HepG2 (cell line): ENCODE measurements around the gene CDCA5. TPM values are rescaled to one million over a fixed set of nuclear protein-coding genes. Genes with fewer than 3 reads are reported as not detected.
A peak's percentile ranks its signal among the peaks of the same experiment; 100 is the strongest.

ENCODE experiments used
- ATRX ChIP-seq: sonication (generic); formaldehyde crosslinking; IDR thresholded peaks from 2 replicates; pipeline ENCODE4 v1.4.0; 2020; ENCODE audit warnings: missing genetic modification reagents, borderline replicate concordance
- ESRRA ChIP-seq: sonication (generic); formaldehyde crosslinking; IDR thresholded peaks from 2 replicates; pipeline ENCODE4 v1.5.1; 2020; ENCODE audit warnings: mild to moderate bottlenecking, low read depth, missing genetic modification reagents
- KLF15 ChIP-seq: sonication (generic); formaldehyde crosslinking; IDR thresholded peaks from 2 replicates; pipeline ENCODE4 v1.8.1; 2023; ENCODE audit warnings: borderline replicate concordance, mild to moderate bottlenecking, inconsistent platforms, missing genetic modification reagents, mixed read lengths
- MAZ ChIP-seq, 2 experiments: sonication (generic) in 1 of 2; formaldehyde crosslinking in 1 of 2; IDR thresholded peaks; 2 replicates each; pipeline versions ENCODE4 v1.5.0 to v1.6.1; 2012 to 2020; ENCODE audit warnings: low read depth in 2 of 2, mild to moderate bottlenecking in 2 of 2, borderline replicate concordance in 1 of 2, improper control_type of control experiment in 1 of 2, low read length in 1 of 2, missing genetic modification reagents in 1 of 2, moderate library complexity in 1 of 2
- MEIS1 ChIP-seq: sonication (generic); formaldehyde crosslinking; IDR thresholded peaks from 2 replicates; pipeline ENCODE4 v1.9.0; 2021; ENCODE audit warnings: mild to moderate bottlenecking, missing genetic modification reagents, moderate library complexity, borderline replicate concordance
- MTF1 ChIP-seq: sonication (generic); formaldehyde crosslinking; IDR thresholded peaks from 2 replicates; pipeline ENCODE4 v1.5.0; 2020; ENCODE audit warnings: missing genetic modification reagents
- RFX5 ChIP-seq: IDR thresholded peaks from 2 replicates; pipeline ENCODE4 v1.6.1; 2011; ENCODE audit warnings: low read depth, low read length, improper control_type of control experiment
- SRF ChIP-seq: IDR thresholded peaks from 2 replicates; pipeline ENCODE4 v1.6.1; 2011; ENCODE audit warnings: mild to moderate bottlenecking, low read depth, low read length, moderate library complexity
- THAP11 ChIP-seq: IDR thresholded peaks from 2 replicates; pipeline ENCODE4 v1.6.1; 2016; ENCODE audit warnings: missing biosample characterization, missing genetic modification reagents
- TOPORS ChIP-seq: sonication (generic); formaldehyde crosslinking; IDR thresholded peaks from 2 replicates; pipeline ENCODE4 v1.8.0; 2023; ENCODE audit warnings: mild to moderate bottlenecking, missing genetic modification reagents
- ZKSCAN1 ChIP-seq: fragments of 150-350 bp; IDR thresholded peaks from 2 replicates; pipeline ENCODE4 v1.6.1; 2014; ENCODE audit warnings: low read length
- ZNF24 ChIP-seq: fragments of 450-650 bp; IDR thresholded peaks from 2 replicates; pipeline ENCODE4 v1.6.1; 2017; ENCODE audit warnings: antibody characterized with exemption, mild to moderate bottlenecking
- ZNF33A ChIP-seq: sonication (generic); formaldehyde crosslinking; IDR thresholded peaks from 2 replicates; pipeline ENCODE4 v1.5.1; 2020; ENCODE audit warnings: missing genetic modification reagents, mild to moderate bottlenecking, moderate library complexity, borderline replicate concordance
- ZNF530 ChIP-seq: sonication (generic); formaldehyde crosslinking; IDR thresholded peaks from 2 replicates; pipeline ENCODE4 v1.5.0; 2020; ENCODE audit warnings: low read depth, mild to moderate bottlenecking, missing genetic modification reagents
- ZNF547 ChIP-seq: sonication (generic); formaldehyde crosslinking; IDR thresholded peaks from 2 replicates; pipeline ENCODE4 v1.5.1; 2020; ENCODE audit warnings: mild to moderate bottlenecking, missing genetic modification reagents
- ZNF552 ChIP-seq: sonication (generic); formaldehyde crosslinking; IDR thresholded peaks from 2 replicates; pipeline ENCODE4 v1.9.0; 2022; ENCODE audit warnings: missing genetic modification reagents, mild to moderate bottlenecking, borderline replicate concordance
- ZNF557 ChIP-seq: sonication (generic); formaldehyde crosslinking; IDR thresholded peaks from 2 replicates; pipeline ENCODE4 v1.4.0; 2020; ENCODE audit warnings: missing genetic modification reagents
- ZNF558 ChIP-seq: sonication (generic); formaldehyde crosslinking; IDR thresholded peaks from 2 replicates; pipeline ENCODE4 v1.9.0; 2022; ENCODE audit warnings: mild to moderate bottlenecking, missing genetic modification reagents, borderline replicate concordance
- ZNF572 ChIP-seq: sonication (generic); formaldehyde crosslinking; IDR thresholded peaks from 2 replicates; pipeline ENCODE4 v1.5.1; 2020; ENCODE audit warnings: mild to moderate bottlenecking, missing genetic modification reagents
- ZNF713 ChIP-seq: sonication (generic); formaldehyde crosslinking; IDR thresholded peaks from 2 replicates; pipeline ENCODE4 v1.4.0; 2020; ENCODE audit warnings: mild to moderate bottlenecking, missing genetic modification reagents
- ZNF878 ChIP-seq: sonication (generic); formaldehyde crosslinking; IDR thresholded peaks from 2 replicates; pipeline ENCODE4 v1.8.1; 2023; ENCODE audit warnings: mild to moderate bottlenecking, missing genetic modification reagents, moderate library complexity
- ZSCAN25 ChIP-seq: sonication (generic); formaldehyde crosslinking; IDR thresholded peaks from 2 replicates; pipeline ENCODE4 v1.8.0; 2022; ENCODE audit warnings: mild to moderate bottlenecking, missing genetic modification reagents
- polyA plus RNA-seq, 8 experiments: library from polyadenylated mRNA; depleted of rRNA in 3 of 8; stranded (reverse) in 7 of 8; unstranded in 1 of 8; fragments of >200 nt; fragmentation: Illumina TruSeq in 4 of 8; extraction: Trizol in 4 of 8; gene quantifications; 2 replicates each; pipeline versions ENCODE4 v1.2.1 to v1.2.3, GENCODE V29; 2011 to 2016; ENCODE audit warnings: low read depth in 4 of 8, missing spikeins in 1 of 8, mixed read lengths in 1 of 8; ENCODE audit not compliant: insufficient read depth in 1 of 8
- total RNA-seq, 5 experiments: library from RNA; depleted of rRNA; stranded (reverse); fragments of >200 nt; fragmentation: Illumina TruSeq; extraction: Trizol; gene quantifications; 2 replicates each; pipeline ENCODE4 v1.2.3, GENCODE V29; 2016; ENCODE audit warnings: low read depth in 1 of 5
- TF ChIP-seq, protein P1 (sequence below): sonication (generic); formaldehyde crosslinking; IDR thresholded peaks from 2 replicates; pipeline ENCODE4 v1.4.0; 2020; ENCODE audit warnings: missing genetic modification reagents
- TF ChIP-seq, protein P2 (sequence below): IDR thresholded peaks from 2 replicates; pipeline ENCODE4 v1.6.1; 2016; ENCODE audit warnings: missing genetic modification reagents, missing compliant biosample characterization
- TF ChIP-seq, protein P3 (sequence below), 2 experiments: sonication (generic) in 1 of 2; formaldehyde crosslinking in 1 of 2; IDR thresholded peaks; 2 replicates each; pipeline versions ENCODE4 v1.4.0 to v1.6.1; 2018 to 2020; ENCODE audit warnings: missing genetic modification reagents in 2 of 2, borderline replicate concordance in 1 of 2, low read depth in 1 of 2, mild to moderate bottlenecking in 1 of 2, missing biosample characterization in 1 of 2
- TF ChIP-seq, protein P4 (sequence below): sonication (generic); formaldehyde crosslinking; IDR thresholded peaks from 2 replicates; pipeline ENCODE4 v1.5.1; 2020; ENCODE audit warnings: mild to moderate bottlenecking, missing genetic modification reagents, borderline replicate concordance

Gene CDCA5
- total and polyA plus RNA-seq, 2 of the 13 experiments (the other 11 are each of a cell fraction or from before 2014, with no cell fraction given) = 13.5 to 50.6 TPM

GRCh38 chr11:65040847-65041622 lies 42.8 kb downstream of the CDCA5 start, which contains the start of gene SAC3D1 (continued):
- no peak for TF ChIP-seq SRF
- TF ChIP-seq ZNF878 (CRISPR knock-in tag) = no peak
- TF ChIP-seq MAZ (IDR thresholded peaks at IDR 0.05; ENCODE audit: borderline replicate concordance, low read depth, low read length) = peak; percentile 41; the same call in 1 of the 2 replicates
- TF ChIP-seq MAZ (CRISPR knock-in tag; IDR thresholded peaks at IDR 0.05; ENCODE audit: low read depth) = peak; percentile 12; the same call in 1 of the 2 replicates
- no peak for TF ChIP-seq ZSCAN25 (CRISPR knock-in tag)
- TF ChIP-seq MTF1 (CRISPR knock-in tag) = no peak
- TF ChIP-seq RFX5 = no peak
- TF ChIP-seq, protein P1, sequence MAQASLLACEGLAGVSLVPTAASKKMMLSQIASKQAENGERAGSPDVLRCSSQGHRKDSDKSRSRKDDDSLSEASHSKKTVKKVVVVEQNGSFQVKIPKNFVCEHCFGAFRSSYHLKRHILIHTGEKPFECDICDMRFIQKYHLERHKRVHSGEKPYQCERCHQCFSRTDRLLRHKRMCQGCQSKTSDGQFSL = no peak
- peak; percentile 92 for TF ChIP-seq THAP11
- TF ChIP-seq TOPORS (CRISPR knock-in tag) = peak; percentile 94
- no peak for TF ChIP-seq ATRX (CRISPR knock-in tag)
- no peak for TF ChIP-seq ZKSCAN1
- no peak for TF ChIP-seq ZNF530 (CRISPR knock-in tag)
- TF ChIP-seq ZNF33A = no peak
- TF ChIP-seq ZNF24 = no peak
- no peak for TF ChIP-seq ZNF572
- 0 out of 2 replicates have a peak, but pooled peaks have one; percentile 11 for TF ChIP-seq MEIS1 (CRISPR knock-in tag)
- peak; percentile 29; the same call in 1 of the 2 replicates for TF ChIP-seq ESRRA (CRISPR knock-in tag)
- peak; percentile 45; the same call in 1 of the 2 replicates for TF ChIP-seq ZNF558
- TF ChIP-seq, protein P2, sequence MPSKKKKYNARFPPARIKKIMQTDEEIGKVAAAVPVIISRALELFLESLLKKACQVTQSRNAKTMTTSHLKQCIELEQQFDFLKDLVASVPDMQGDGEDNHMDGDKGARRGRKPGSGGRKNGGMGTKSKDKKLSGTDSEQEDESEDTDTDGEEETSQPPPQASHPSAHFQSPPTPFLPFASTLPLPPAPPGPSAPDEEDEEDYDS = peak; percentile 82
- TF ChIP-seq ZNF713 (CRISPR knock-in tag) = no peak
- TF ChIP-seq, protein P3, sequence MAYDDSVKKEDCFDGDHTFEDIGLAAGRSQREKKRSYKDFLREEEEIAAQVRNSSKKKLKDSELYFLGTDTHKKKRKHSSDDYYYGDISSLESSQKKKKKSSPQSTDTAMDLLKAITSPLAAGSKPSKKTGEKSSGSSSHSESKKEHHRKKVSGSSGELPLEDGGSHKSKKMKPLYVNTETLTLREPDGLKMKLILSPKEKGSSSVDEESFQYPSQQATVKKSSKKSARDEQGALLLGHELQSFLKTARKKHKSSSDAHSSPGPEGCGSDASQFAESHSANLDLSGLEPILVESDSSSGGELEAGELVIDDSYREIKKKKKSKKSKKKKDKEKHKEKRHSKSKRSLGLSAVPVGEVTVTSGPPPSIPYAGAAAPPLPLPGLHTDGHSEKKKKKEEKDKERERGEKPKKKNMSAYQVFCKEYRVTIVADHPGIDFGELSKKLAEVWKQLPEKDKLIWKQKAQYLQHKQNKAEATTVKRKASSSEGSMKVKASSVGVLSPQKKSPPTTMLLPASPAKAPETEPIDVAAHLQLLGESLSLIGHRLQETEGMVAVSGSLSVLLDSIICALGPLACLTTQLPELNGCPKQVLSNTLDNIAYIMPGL (CRISPR knock-in tag; IDR thresholded peaks at IDR 0.05; ENCODE audit: borderline replicate concordance in 1 of 2, low read depth in 1 of 2) = peak; percentile 41 to 55
- TF ChIP-seq KLF15 (CRISPR knock-in tag) = peak; percentile 63; the same call in 1 of the 2 replicates
- no peak for TF ChIP-seq ZNF557 (CRISPR knock-in tag)
- no peak for TF ChIP-seq ZNF552 (CRISPR knock-in tag)
- TF ChIP-seq, protein P4, sequence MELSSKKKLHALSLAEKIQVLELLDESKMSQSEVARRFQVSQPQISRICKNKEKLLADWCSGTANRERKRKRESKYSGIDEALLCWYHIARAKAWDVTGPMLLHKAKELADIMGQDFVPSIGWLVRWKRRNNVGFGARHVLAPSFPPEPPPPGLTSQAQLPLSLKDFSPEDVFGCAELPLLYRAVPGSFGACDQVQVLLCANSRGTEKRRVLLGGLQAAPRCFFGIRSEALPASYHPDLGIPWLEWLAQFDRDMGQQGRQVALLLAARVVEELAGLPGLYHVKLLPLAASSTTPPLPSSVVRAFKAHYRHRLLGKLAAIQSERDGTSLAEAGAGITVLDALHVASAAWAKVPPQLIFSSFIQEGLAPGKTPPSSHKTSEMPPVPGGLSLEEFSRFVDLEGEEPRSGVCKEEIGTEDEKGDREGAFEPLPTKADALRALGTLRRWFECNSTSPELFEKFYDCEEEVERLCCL (CRISPR knock-in tag) = no peak
- TF ChIP-seq ZNF547 (CRISPR knock-in tag) = peak; percentile 88
